GM20000 (cell line): Measurements from ENCODE around the gene UNC13D.
A peak's percentile ranks its signal among the peaks of the same experiment; 100 is the strongest.

Experiments used
- DNase-seq: peaks from one replicate; pipeline ENCODE4 v3.0.0; 2012; ENCODE audit warnings: low spot score
- CTCF ChIP-seq: IDR thresholded peaks from 2 replicates; pipeline ENCODE4 v1.5.1; 2012; ENCODE audit warnings: mild to moderate bottlenecking, control low read depth; ENCODE audit errors: extremely low read depth, missing control alignments

Gene UNC13D

GRCh38 chr17:75876938-75877751 lies 32.9 kb upstream of the UNC13D start:
- no peak for TF ChIP-seq CTCF
- DNase-seq = no peak

- TF ChIP-seq CTCF = peak; percentile 14
- DNase-seq = peak; percentile 72
These were observed 32.2 kb upstream of the UNC13D start for GRCh38 chr17:75876190-75876937.

- DNase-seq = no peak
- TF ChIP-seq CTCF = no peak
These were observed 31.7 kb upstream of the UNC13D start for GRCh38 chr17:75875940-75876189.

GRCh38 chr17:75875182-75875939 lies 31.2 kb upstream of the UNC13D start:
- TF ChIP-seq CTCF = no peak
- peak; percentile 10 for DNase-seq

- no peak for TF ChIP-seq CTCF
- peak; percentile 5 for DNase-seq
These were observed 30.3 kb upstream of the UNC13D start for GRCh38 chr17:75874323-75875181.

- no peak for DNase-seq
These were observed 29.6 kb upstream of the UNC13D start for GRCh38 chr17:75873587-75874322.

More at GRCh38 chr17:75873587-75874322, 29.6 kb upstream of the UNC13D start:
- no peak for TF ChIP-seq CTCF
